Measurements from ENCODE around the gene ZSCAN5C.

GRCh38 chr19:56222901-56223300, 20.8 kb downstream of the ZSCAN5C start:
- TF ChIP-seq CTCF (IDR thresholded peaks at IDR 0.05) (no peak), POLR2A (IDR thresholded peaks at IDR 0.05) (no peak)
